22Rv1 (cell line): Measurements from ENCODE around the gene SPINDOC.

Experiments
- H3K27ac ChIP-seq: fragments of 450-650 bp; 2 replicates; pipeline ENCODE4 v1.5.1; 2017
- ZFX ChIP-seq: fragments of 450-650 bp; IDR thresholded peaks from 2 replicates; pipeline ENCODE4 v1.6.1; 2017; ENCODE audit warnings: antibody characterized with exemption, borderline replicate concordance
- TF ChIP-seq, protein P1 (sequence below): fragments of 450-650 bp; IDR thresholded peaks from 2 replicates; pipeline ENCODE4 v1.5.1; 2017; ENCODE audit warnings: mild to moderate bottlenecking

SPINDOC gene

DNA sequence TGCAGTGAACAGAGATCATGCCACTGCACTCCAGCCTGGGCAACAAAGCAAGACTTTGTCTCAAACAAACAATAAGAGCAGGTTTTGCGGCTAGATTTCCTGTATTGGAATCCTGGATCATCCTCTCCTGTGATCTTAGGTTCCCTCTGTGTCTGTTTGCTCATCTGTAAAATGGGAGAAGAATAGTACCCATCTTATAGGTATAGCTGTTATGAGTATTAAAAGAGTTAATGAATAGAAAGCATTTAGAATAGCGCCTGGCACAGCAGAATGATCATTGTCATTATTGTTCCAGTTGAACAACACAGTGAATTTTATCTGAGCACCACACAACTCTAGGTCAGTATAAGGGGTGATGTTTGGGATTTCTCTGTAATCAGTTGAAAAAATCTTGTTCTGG lies 36.4 kb downstream of the SPINDOC start:
- H3K27ac ChIP-seq, result no peak overlapping the region
- no peak for TF ChIP-seq ZFX
- TF ChIP-seq, protein P1, sequence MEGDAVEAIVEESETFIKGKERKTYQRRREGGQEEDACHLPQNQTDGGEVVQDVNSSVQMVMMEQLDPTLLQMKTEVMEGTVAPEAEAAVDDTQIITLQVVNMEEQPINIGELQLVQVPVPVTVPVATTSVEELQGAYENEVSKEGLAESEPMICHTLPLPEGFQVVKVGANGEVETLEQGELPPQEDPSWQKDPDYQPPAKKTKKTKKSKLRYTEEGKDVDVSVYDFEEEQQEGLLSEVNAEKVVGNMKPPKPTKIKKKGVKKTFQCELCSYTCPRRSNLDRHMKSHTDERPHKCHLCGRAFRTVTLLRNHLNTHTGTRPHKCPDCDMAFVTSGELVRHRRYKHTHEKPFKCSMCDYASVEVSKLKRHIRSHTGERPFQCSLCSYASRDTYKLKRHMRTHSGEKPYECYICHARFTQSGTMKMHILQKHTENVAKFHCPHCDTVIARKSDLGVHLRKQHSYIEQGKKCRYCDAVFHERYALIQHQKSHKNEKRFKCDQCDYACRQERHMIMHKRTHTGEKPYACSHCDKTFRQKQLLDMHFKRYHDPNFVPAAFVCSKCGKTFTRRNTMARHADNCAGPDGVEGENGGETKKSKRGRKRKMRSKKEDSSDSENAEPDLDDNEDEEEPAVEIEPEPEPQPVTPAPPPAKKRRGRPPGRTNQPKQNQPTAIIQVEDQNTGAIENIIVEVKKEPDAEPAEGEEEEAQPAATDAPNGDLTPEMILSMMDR, result no peak

DNA sequence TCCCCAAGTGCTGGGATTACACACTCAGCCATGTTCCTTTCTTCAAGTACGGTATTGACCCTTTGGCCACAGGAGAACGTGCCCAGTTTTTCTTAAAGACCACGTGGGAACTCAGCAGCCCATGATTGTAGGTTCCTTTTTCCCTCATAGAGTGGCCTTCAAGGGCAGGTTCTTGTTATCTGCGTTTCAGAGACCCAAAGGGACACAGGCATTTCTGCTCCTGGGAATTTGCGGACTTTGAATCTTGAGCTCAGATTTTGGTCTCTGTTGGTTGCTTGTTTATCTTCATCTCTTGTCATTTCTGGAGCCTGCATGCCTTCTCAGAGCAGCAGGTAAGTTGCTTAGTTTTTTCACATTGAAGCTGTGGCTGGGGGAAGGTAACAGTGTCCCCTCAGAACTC lies 37.7 kb downstream of the SPINDOC start:
- TF ChIP-seq, protein P1, result no peak
- TF ChIP-seq ZFX, result no peak
- H3K27ac ChIP-seq, result no peak overlapping the region; the same call in 1 of the 2 replicates

DNA sequence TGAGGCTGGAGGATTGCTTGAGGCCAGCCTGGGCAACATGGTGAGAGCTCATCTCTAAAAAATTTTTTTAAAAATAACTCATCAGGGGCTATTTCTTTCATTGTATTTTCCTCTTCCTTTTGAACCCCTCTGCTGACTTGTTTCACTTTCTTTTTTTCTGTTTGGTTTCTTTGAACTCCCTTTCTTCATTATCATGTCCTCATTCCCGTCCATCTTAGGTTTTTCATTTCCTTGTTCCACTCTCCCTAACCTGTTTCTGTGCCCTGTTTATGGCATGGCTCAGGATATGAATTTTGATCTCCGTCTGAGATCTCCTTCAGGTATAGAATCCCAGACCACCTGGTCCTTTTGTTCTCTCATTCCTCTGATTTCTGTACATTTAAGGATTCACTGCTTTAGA lies 38.1 kb downstream of the SPINDOC start:
- no peak overlapping the region; the same call in 1 of the 2 replicates for H3K27ac ChIP-seq
- TF ChIP-seq, protein P1, result no peak
- no peak for TF ChIP-seq ZFX

DNA sequence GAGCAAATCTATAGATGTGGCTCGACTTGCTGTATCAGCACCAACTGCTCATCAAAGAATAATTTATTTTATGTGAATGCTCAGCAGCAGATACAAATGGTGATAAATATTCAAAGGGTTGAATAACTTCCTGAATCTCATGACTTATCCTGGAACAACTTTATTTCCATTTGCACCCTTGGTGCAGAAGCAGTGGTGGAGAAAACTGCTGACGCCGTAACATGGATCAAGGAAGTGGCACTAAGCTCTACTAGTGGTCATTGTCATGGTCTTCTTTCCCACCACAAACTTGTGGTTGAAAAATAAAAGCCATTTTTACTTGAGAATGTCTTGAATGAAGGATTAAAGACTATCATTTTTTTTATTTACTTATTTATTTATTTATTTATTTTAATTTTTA lies 40.2 kb downstream of the SPINDOC start:
- H3K27ac ChIP-seq, result no peak overlapping the region
- TF ChIP-seq ZFX, result no peak
- TF ChIP-seq, protein P1, result no peak

DNA sequence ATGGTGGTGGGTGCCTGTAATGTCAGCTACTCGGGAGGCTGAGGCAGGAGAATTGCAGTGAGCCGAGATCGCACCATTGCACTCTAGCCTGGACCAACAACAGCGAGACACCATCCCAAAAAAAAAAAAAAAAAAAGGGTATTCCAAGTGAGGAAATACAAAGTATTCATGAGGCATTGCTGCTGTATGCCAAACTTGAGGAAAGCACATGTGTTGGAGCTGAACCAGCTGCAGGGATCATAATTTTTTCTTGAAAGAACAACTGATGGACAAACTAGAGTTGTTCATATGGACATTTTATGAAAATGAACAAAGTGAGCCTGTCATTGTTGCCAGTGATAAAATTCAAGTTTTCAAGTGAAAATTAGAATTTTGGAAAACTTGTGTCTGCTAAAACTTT lies 41.4 kb downstream of the SPINDOC start:
- TF ChIP-seq, protein P1, result no peak
- no peak for TF ChIP-seq ZFX
- H3K27ac ChIP-seq, result no peak overlapping the region

DNA sequence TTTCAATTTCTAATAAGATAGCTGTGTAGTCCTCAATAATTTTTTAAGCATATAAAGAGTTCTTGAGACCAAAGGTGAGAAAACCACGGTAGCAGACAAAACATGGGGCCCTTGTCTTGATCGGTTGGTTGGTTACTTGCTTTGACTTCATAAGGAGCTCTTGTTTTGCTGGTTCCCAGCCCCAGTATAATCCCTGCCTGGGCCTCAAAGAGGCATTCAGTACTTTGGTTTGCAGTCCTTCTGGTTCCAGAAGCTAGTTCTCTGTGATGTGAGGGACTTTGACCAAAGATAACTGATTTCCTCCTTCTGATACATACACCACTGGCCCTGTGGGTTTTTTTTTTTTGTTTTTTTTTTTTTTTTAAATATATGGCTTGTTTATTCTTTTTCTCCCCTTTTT lies 42.7 kb downstream of the SPINDOC start:
- no peak overlapping the region for H3K27ac ChIP-seq
- no peak for TF ChIP-seq ZFX
- TF ChIP-seq, protein P1, result no peak

DNA sequence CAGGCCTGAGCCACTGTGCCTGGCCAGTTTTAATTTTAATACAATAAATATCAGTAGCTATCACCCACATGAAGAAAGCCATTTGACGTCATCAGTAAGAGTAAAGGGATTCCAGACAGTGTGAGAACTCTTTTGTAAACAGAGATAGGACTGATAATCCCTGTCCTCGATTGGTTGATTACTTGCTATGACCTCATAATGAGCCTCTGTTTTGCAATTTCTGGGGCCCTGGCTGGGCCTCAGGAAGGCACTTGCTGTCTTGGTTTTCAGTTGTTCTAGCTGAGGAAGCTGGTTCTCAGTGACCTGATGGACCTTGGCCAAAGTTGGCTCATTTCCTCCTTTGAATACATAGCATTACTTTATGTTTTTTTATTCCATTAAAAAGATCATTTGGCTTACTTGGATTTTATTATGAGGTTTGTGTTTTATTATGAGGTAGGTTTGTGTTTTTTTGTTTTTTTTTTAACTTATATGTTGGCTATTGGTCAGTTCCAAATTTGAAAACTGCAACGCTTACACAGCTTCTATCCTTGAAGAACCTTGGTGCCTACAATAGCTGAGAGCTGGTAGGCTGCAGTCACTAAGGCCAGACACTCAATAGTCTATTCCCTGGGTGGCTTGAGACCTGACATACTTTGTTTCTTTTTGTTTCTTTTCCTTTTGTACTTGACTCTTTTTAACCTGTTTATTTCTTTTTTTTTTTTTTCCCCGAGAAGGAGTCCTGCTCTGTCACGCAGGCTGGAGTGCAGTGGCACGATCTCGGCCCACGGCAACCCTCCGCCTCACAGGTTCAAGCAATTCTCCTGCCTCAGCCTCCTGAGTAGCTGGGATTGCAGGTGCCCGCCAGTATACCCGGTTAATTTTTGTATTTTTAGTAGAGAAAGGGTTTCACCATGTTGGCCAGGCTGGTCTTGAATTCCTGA lies 45.6 kb downstream of the SPINDOC start:
- H3K27ac ChIP-seq, result no peak overlapping the region
- TF ChIP-seq, protein P1, result no peak
- no peak for TF ChIP-seq ZFX
